NCI-H2227 (cell line): ENCODE measurements around the gene CCDC188.
A peak's percentile ranks its signal among the peaks of the same experiment; 100 is the strongest.

Source experiments
- DNase-seq: peaks from one replicate; lab custom pipeline; 2025; ENCODE audit not compliant: unreplicated experiment; lab: John Stamatoyannopoulos, UW

The CCDC188 gene

GRCh38 chr22:20135806-20136602 is 14.9 kb downstream of the CCDC188 start:
- DNase-seq, result no peak

- DNase-seq, result no peak
Measured at GRCh38 chr22:20135265-20135664, 15.6 kb downstream of the CCDC188 start.

GRCh38 chr22:20133930-20134549 is 16.8 kb downstream of the CCDC188 start:
- DNase-seq, result no peak

GRCh38 chr22:20132686-20133246 is 18.1 kb downstream of the CCDC188 start:
- no peak for DNase-seq

- DNase-seq, result peak; percentile 54
Measured at GRCh38 chr22:20131859-20132685, 18.8 kb downstream of the CCDC188 start.

GRCh38 chr22:20131597-20131858 is 19.3 kb downstream of the CCDC188 start, which contains the start of gene ZDHHC8:
TSS of gene ZDHHC8 (plus strand) at chr22:20131804. CDS start at chr22:20131948, 144 bp downstream.
- DNase-seq, result peak; percentile 49

- peak; percentile 92 for DNase-seq
Measured at GRCh38 chr22:20130731-20131596, 19.9 kb downstream of the CCDC188 start.

- DNase-seq, result no peak
Measured at GRCh38 chr22:20130319-20130718, 20.5 kb downstream of the CCDC188 start.

- DNase-seq, result no peak
Measured at GRCh38 chr22:20129747-20130014, 21.2 kb downstream of the CCDC188 start.

GRCh38 chr22:20128902-20129746 is 21.7 kb downstream of the CCDC188 start:
- peak; percentile 39 for DNase-seq

GRCh38 chr22:20128619-20128901 is 22.3 kb downstream of the CCDC188 start:
- DNase-seq, result no peak

GRCh38 chr22:20127869-20128618 is 22.8 kb downstream of the CCDC188 start:
- no peak for DNase-seq

GRCh38 chr22:20127318-20127868 is 23.5 kb downstream of the CCDC188 start:
- DNase-seq, result no peak

GRCh38 chr22:20126284-20127029 is 24.4 kb downstream of the CCDC188 start:
- DNase-seq, result no peak

GRCh38 chr22:20125201-20126174 is 25.4 kb downstream of the CCDC188 start:
- no peak for DNase-seq

- no peak for DNase-seq
Measured at GRCh38 chr22:20124083-20124787, 26.6 kb downstream of the CCDC188 start.
